Upper lobe of left lung (tissue), 4 donors: ENCODE measurements around the gene EPHB4.

Experiments
- POLR2A ChIP-seq, 4 donors: fragments of 450-650 bp; IDR thresholded peaks; one replicate each; pipeline ENCODE4 v1.5.1; 2016 to 2017; ENCODE audit warnings: antibody characterized with exemption in 4 of 4, mild to moderate bottlenecking in 2 of 4
- POLR2AphosphoS5 ChIP-seq, 2 donors: sonication (generic); formaldehyde crosslinking; IDR thresholded peaks; one replicate each; pipeline ENCODE4 v1.5.1; 2017; ENCODE audit warnings: antibody characterized with exemption in 2 of 2
- TF ChIP-seq, protein P1 (sequence below), 6 experiments: fragments of 450-650 bp in 4 of 6; fragments of 200-600 bp in 2 of 6; sonication (generic) in 2 of 6; IDR thresholded peaks; one replicate each; pipeline ENCODE4 v1.5.1; 2016 to 2019; ENCODE audit warnings: antibody characterized with exemption in 6 of 6

DNA sequence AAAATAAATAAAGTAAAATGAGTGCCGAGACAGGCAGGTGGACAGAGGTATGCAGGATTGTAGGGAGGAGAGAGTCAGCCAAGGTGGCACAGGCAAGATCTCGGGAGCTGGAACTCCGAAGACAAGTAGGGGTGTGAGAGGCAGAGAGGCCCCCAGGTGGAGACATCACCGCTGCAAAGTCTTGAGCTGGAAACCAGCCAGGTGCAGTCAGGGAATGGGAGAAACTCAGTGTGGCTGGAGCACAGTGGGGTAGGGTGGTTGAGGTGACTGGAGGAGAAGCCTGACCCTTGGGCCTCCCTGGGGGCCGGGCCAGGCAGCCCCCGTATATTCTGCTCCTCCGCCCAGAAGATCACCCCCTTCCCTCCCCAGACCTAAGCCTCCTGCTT is 4.2 kb downstream of the EPHB4 start:
- TF ChIP-seq, protein P1, sequence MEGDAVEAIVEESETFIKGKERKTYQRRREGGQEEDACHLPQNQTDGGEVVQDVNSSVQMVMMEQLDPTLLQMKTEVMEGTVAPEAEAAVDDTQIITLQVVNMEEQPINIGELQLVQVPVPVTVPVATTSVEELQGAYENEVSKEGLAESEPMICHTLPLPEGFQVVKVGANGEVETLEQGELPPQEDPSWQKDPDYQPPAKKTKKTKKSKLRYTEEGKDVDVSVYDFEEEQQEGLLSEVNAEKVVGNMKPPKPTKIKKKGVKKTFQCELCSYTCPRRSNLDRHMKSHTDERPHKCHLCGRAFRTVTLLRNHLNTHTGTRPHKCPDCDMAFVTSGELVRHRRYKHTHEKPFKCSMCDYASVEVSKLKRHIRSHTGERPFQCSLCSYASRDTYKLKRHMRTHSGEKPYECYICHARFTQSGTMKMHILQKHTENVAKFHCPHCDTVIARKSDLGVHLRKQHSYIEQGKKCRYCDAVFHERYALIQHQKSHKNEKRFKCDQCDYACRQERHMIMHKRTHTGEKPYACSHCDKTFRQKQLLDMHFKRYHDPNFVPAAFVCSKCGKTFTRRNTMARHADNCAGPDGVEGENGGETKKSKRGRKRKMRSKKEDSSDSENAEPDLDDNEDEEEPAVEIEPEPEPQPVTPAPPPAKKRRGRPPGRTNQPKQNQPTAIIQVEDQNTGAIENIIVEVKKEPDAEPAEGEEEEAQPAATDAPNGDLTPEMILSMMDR (IDR thresholded peaks at IDR 0.05), result no peak
- TF ChIP-seq POLR2AphosphoS5 (IDR thresholded peaks at IDR 0.05) (no peak), POLR2A (IDR thresholded peaks at IDR 0.05) (no peak)
